COLO829 (cell line): ENCODE results near the gene CDKN2AIP.
A peak's percentile ranks its signal among the peaks of the same experiment; 100 is the strongest.
"Not testable (repeated sequence)": the region's sequence is repeated elsewhere in the genome, so short reads cannot be mapped to it uniquely, and the experiment has no call there.

Experiments used
- DNase-seq: peaks from one replicate; pipeline ENCODE4 v3.0.0; 2012; ENCODE audit warnings: low spot score

Gene CDKN2AIP

GRCh38 chr4:183413234-183414200 is 30.9 kb upstream of the CDKN2AIP start:
- DNase-seq: no peak

- DNase-seq: no peak
These were observed 27.3 kb upstream of the CDKN2AIP start for GRCh38 chr4:183416879-183417755.

- no peak for DNase-seq
These were observed 21.3 kb upstream of the CDKN2AIP start for GRCh38 chr4:183422962-183423631.

GRCh38 chr4:183424109-183424744 is 20.2 kb upstream of the CDKN2AIP start:
- DNase-seq: no peak

GRCh38 chr4:183426507-183426906 is 17.9 kb upstream of the CDKN2AIP start:
- no peak for DNase-seq

- DNase-seq: no peak
These were observed 14.9 kb upstream of the CDKN2AIP start for GRCh38 chr4:183429489-183429888.

- DNase-seq: no peak
These were observed 14.0 kb upstream of the CDKN2AIP start for GRCh38 chr4:183430317-183430993.

GRCh38 chr4:183430994-183431347 is 13.5 kb upstream of the CDKN2AIP start:
- no peak for DNase-seq

- DNase-seq: no peak
These were observed 12.8 kb upstream of the CDKN2AIP start for GRCh38 chr4:183431614-183432013.

GRCh38 chr4:183433183-183433582 is 11.3 kb upstream of the CDKN2AIP start:
- not testable (repeated sequence) for DNase-seq

- no peak for DNase-seq
These were observed 10.2 kb upstream of the CDKN2AIP start for GRCh38 chr4:183434264-183434663.

- no peak for DNase-seq
These were observed 9.7 kb upstream of the CDKN2AIP start for GRCh38 chr4:183434666-183435190.

GRCh38 chr4:183435803-183436202 is 8.6 kb upstream of the CDKN2AIP start:
- DNase-seq: no peak

GRCh38 chr4:183436417-183436816 is 8.0 kb upstream of the CDKN2AIP start:
- no peak for DNase-seq

GRCh38 chr4:183437452-183437851 is 7.0 kb upstream of the CDKN2AIP start:
- DNase-seq: no peak

GRCh38 chr4:183438458-183439113 is 5.8 kb upstream of the CDKN2AIP start:
- no peak for DNase-seq

- no peak for DNase-seq
These were observed 3.2 kb upstream of the CDKN2AIP start for GRCh38 chr4:183441276-183441675.

GRCh38 chr4:183443655-183444213 is 702 bp upstream of the CDKN2AIP start:
- DNase-seq: peak; percentile 62

GRCh38 chr4:183445097-183445428 is 627 bp downstream of the CDKN2AIP start:
- peak; percentile 49 for DNase-seq

GRCh38 chr4:183447646-183448045 is 3.2 kb downstream of the CDKN2AIP start:
- DNase-seq: no peak
